Fibroblast of lung (primary cell): ENCODE measurements around the gene OR1J4. TPM values are rescaled to one million over a fixed set of nuclear protein-coding genes. Genes with fewer than 3 reads are reported as not detected.

ENCODE experiments used
- DNase-seq, 2 donors: peaks; one replicate each; pipeline versions ENCODE4 v3.0.0 to v3.0.0-alpha.2; 2010; ENCODE audit warnings: low read depth in 2 of 2
- H2AFZ ChIP-seq: 2 replicates; pipeline ENCODE4 v1.5.1; 2012; ENCODE audit warnings: low read length, control low read depth, inconsistent platforms
- H3K27ac ChIP-seq: 2 replicates; pipeline ENCODE4 v1.5.1; 2011; ENCODE audit warnings: low read length, control low read depth; ENCODE audit not compliant: insufficient read depth
- H3K27me3 ChIP-seq: 2 replicates; pipeline ENCODE4 v1.5.1; 2011; ENCODE audit warnings: mild to moderate bottlenecking, low read length; ENCODE audit not compliant: control insufficient read depth, insufficient read depth
- H3K36me3 ChIP-seq: 2 replicates; pipeline ENCODE4 v1.5.1; 2011; ENCODE audit warnings: low read length; ENCODE audit not compliant: control insufficient read depth, insufficient read depth
- H3K4me1 ChIP-seq: 2 replicates; pipeline ENCODE4 v1.5.1; 2011; ENCODE audit warnings: low read length; ENCODE audit not compliant: control insufficient read depth, insufficient read depth; ENCODE audit errors: extremely low read depth
- H3K4me2 ChIP-seq: 2 replicates; pipeline ENCODE4 v1.5.1; 2011; ENCODE audit warnings: low read length, control low read depth; ENCODE audit not compliant: insufficient read depth; ENCODE audit errors: extremely low read depth
- H3K4me3 ChIP-seq, 4 experiments: fragments of 200-600 bp in 1 of 4; sonication (generic) in 1 of 4; replicated peaks in 1 of 4; 2 replicates each; pipeline ENCODE4 v1.5.1; 2011 to 2016; ENCODE audit warnings: low read length in 4 of 4, low read depth in 3 of 4, mild to moderate bottlenecking in 3 of 4, control low read depth in 2 of 4, inconsistent platforms in 1 of 4, mixed read lengths in 1 of 4; ENCODE audit not compliant: insufficient read depth in 1 of 4; ENCODE audit errors: control extremely low read depth in 1 of 4
- H3K79me2 ChIP-seq: 2 replicates; pipeline ENCODE4 v1.5.1; 2012; ENCODE audit warnings: mild to moderate bottlenecking, low read length, inconsistent platforms; ENCODE audit not compliant: control insufficient read depth, insufficient read depth
- H3K9ac ChIP-seq: 2 replicates; pipeline ENCODE4 v1.5.1; 2011; ENCODE audit warnings: mild to moderate bottlenecking, low read length, control low read depth; ENCODE audit not compliant: insufficient read depth
- H3K9me3 ChIP-seq: 2 replicates; pipeline ENCODE4 v1.5.1; 2012; ENCODE audit warnings: low read depth, low read length; ENCODE audit not compliant: control insufficient read depth, insufficient read depth
- H4K20me1 ChIP-seq: 2 replicates; pipeline ENCODE4 v1.5.1; 2011; ENCODE audit warnings: low read length; ENCODE audit not compliant: control insufficient read depth, insufficient read depth; ENCODE audit errors: extremely low read depth
- CTCF ChIP-seq, 2 donors: IDR thresholded peaks in 1 of 2; conservative IDR thresholded peaks in 1 of 2; 1 replicate in 1 of 2; 2 replicates in 1 of 2; pipeline ENCODE4 v1.5.1; 2011 to 2012; ENCODE audit warnings: low read length in 2 of 2, control low read depth in 1 of 2, inconsistent platforms in 1 of 2, low read depth in 1 of 2, mild to moderate bottlenecking in 1 of 2
- EZH2 ChIP-seq: IDR thresholded peaks from 2 replicates; pipeline ENCODE4 v1.5.1; 2012; ENCODE audit warnings: low read length, control low read depth, mild to moderate bottlenecking; ENCODE audit errors: missing control alignments
- polyA plus RNA-seq, 2 donors: library from polyadenylated mRNA; depleted of rRNA in 1 of 2; stranded (reverse) in 1 of 2; unstranded in 1 of 2; fragments of >200 nt; gene quantifications; 2 replicates each; pipeline ENCODE4 v1.2.1, GENCODE V29; 2011 to 2012; ENCODE audit warnings: missing spikeins in 1 of 2
- total RNA-seq: library from RNA; depleted of rRNA; stranded (reverse); fragments of >200 nt; gene quantifications from 2 replicates; pipeline ENCODE4 v1.2.1, GENCODE V29; 2014

The OR1J4 gene
- total and polyA plus RNA-seq, 2 donors (not counting 1 experiment from before 2014, with no cell fraction given) = 0.34 TPM; not detected in 1

GRCh38 chr9:122498883-122499288, 20.1 kb upstream of the OR1J4 start:
- H2AFZ ChIP-seq = no peak overlapping the region

GRCh38 chr9:122506964-122507363, 12.0 kb upstream of the OR1J4 start:
- Histone ChIP-seq H3K4me1 (no peaks in the 10 kb centered on the region), H3K27ac (no peak overlapping the region), H3K4me2 (no peak overlapping the region), H3K79me2 (no peaks in the 10 kb centered on the region), H3K4me3 (no peak overlapping the region), H3K27me3 (no peaks in the 10 kb centered on the region), H2AFZ (no peak overlapping the region), H3K36me3 (no peaks in the 10 kb centered on the region), H4K20me1 (no peaks in the 10 kb centered on the region), H3K9me3 (no peaks in the 10 kb centered on the region), H3K9ac (no peak overlapping the region)
- TF ChIP-seq CTCF (conservative IDR thresholded peaks at IDR 0.05 in 1 of 2, IDR thresholded peaks at IDR 0.05 in 1 of 2; ENCODE audit: low read depth in 1 of 2, low read length in 2 of 2) (no peak), EZH2 (no peak)
- no peak for DNase-seq

More at GRCh38 chr9:122498883-122499288, 20.1 kb upstream of the OR1J4 start:
- no peak overlapping the region for H3K4me3 ChIP-seq
- no peaks in the 10 kb centered on the region for H3K4me1 ChIP-seq
- no peaks in the 10 kb centered on the region for H4K20me1 ChIP-seq
- no peaks in the 10 kb centered on the region for H3K36me3 ChIP-seq
- peak; percentile 16 to 37 for DNase-seq
- no peaks in the 10 kb centered on the region for H3K27me3 ChIP-seq
- no peak overlapping the region for H3K4me2 ChIP-seq
- TF ChIP-seq CTCF (conservative IDR thresholded peaks at IDR 0.05 in 1 of 2, IDR thresholded peaks at IDR 0.05 in 1 of 2; ENCODE audit: low read depth in 1 of 2, low read length in 2 of 2) (peak; percentile 63 to 85), EZH2 (no peak)
- H3K27ac ChIP-seq = no peak overlapping the region
- no peaks in the 10 kb centered on the region for H3K79me2 ChIP-seq
- no peak overlapping the region for H3K9ac ChIP-seq
- no peaks in the 10 kb centered on the region for H3K9me3 ChIP-seq

- Histone ChIP-seq H3K4me1 (no peaks in the 10 kb centered on the region), H3K9me3 (no peaks in the 10 kb centered on the region), H3K9ac (no peak within 1 kb of the TSS), H2AFZ (no peak within 1 kb of the TSS), H3K4me3 (no peak within 1 kb of the TSS), H3K4me2 (no peak within 1 kb of the TSS), H3K79me2 (no peaks in the 10 kb centered on the region), H3K36me3 (no peaks in the 10 kb centered on the region), H3K27ac (no peak within 1 kb of the TSS), H3K27me3 (no peaks in the 10 kb centered on the region), H4K20me1 (no peaks in the 10 kb centered on the region)
- no peak for DNase-seq
- TF ChIP-seq EZH2 (no peak), CTCF (conservative IDR thresholded peaks at IDR 0.05 in 1 of 2, IDR thresholded peaks at IDR 0.05 in 1 of 2; ENCODE audit: low read depth in 1 of 2, low read length in 2 of 2) (no peak)
Measured at GRCh38 chr9:122510502-122510901, 8.4 kb upstream of the OR1J4 start, which contains the start of gene OR1J2. TSS of gene OR1J2 (plus strand) at chr9:122510802. CDS start at chr9:122510802, 0 bp downstream.
